Left renal pelvis (tissue), 4 donors: ENCODE results near the gene ERCC8. TPM values are rescaled to one million over a fixed set of nuclear protein-coding genes. Genes with fewer than 3 reads are reported as not detected.

Source experiments
- DNase-seq, 4 donors: peaks; one replicate each; pipeline ENCODE4 v3.0.0-alpha.2; 2013; ENCODE audit warnings: low read depth in 4 of 4, low spot score in 3 of 4
- polyA plus RNA-seq, 4 donors: library from polyadenylated mRNA; unstranded; fragments of 120-200 nt; gene quantifications; one replicate each; pipeline ENCODE4 v1.2.1, GENCODE V29; 2013; ENCODE audit not compliant: insufficient read length in 4 of 4

The ERCC8 gene
- polyA plus RNA-seq, 4 donors: 19.3 to 25.0 (median 23.5) TPM

GRCh38 chr5:60842871-60843385 lies 101.9 kb downstream of the ERCC8 start:
- no peak for DNase-seq

GRCh38 chr5:60841361-60841760 lies 103.5 kb downstream of the ERCC8 start:
- DNase-seq: no peak

DNA sequence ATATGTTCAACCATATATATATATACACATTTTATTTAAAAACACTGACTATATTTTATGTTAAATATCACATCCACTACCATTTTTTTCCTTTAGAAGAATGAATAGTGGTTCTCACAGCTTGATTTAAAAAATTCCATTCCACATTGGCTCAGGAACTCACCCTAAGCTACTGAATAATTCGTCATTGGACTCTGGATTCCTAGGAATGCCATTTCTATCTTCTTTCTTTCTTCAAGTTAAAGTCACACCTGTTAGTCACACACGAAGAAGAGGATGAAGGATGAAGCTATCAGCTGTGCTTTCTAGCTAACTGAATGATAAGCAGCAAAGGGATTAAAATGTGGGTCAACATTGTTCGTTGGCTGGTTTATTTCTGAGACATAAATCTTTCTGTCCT lies 108.7 kb downstream of the ERCC8 start:
- no peak for DNase-seq

DNA sequence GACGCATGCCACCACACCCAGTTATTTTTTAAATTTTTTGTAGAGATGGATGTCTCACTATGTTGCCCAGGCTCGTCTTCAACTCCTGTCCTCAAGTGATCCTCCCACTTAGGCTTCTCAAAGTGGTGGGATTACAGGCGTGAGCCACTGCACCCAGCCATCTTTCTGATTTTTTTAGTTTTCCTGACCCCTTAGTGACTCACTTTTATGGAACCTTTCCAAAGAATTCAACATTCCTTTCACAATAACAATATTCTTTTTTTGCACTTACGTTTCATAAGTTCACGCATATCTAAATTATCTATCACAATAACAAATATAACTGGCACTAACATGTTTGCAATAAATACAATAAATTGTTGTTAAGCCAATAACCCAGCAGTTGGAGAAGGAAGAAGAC lies 109.3 kb downstream of the ERCC8 start:
- no peak for DNase-seq

DNA sequence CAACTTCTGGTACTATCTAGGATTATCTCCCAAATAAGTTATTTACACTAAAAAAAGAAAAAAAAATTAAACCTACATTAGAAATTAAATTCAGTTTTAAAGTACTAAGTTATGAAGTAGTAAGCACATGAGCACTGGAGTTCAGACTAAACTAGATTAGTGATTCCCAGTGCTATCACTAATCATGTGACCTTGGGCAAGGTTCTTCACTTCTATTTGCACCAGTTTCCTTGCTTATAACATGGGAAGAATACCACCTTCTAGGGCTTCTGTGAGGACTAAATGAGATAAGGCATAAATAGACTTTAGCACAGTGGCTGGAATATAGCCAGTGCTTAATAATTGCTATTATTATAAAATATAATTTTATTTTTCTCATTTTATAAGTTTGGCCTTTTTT lies 111.3 kb downstream of the ERCC8 start:
- DNase-seq: no peak

DNA sequence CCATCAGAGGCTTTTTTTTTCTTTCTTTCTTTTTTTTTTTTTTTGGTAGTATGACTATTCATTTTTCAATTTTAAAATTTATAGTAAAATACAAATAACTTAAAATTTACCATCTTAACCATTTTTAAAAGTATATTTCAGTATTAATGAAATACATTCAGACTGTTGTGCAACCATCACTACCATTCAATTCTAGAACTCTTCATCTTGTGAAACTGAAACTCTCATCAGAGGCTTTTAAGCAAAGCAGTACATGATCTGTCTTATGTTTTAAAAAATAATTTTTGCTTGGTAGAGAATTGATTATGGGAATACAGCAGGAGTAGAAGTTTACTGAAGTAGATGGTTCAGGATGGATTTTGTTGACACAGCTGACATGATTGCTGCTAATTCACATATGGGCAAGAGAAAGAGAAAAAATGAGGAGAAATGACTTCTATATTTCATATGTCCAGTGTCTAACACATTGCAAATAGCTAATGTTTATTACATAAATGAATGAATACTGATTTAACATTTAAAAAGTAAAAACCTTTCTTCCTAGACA lies 114.2 kb downstream of the ERCC8 start:
- no peak for DNase-seq

DNA sequence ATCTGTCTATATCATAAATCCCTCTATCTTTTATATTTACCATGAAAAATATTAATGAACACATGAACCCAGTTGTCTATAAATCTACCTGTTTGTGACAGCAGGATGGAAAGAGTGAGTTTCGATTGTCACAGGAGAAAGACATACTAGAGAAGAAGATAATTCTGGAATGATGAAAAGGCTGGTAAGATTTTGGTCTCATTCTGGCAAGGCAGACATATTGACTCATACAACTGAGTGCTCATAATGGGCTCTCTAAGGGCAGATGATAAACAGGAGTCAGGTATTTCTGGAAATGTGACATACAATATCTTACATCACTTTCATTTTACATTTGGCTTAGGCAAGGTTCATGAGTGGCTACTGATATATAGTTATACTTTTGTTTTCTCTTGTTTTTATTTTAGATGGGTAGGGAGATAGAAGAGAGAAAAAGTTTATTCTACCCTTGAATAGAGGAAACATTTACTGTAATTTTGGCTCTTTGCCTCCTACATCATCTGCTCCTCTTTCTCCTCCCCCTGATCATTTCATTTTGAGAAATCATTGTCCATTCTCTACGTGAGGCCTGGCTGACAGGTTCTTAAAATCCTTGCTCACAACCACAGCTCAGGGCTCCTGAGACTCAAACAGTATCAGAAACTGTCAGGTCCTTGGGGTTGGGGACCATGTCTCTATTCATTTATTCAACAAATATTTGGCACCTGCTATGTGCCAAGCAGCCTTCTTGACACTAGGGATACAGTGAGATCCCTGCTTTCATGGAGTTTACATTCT lies 115.2 kb downstream of the ERCC8 start:
- DNase-seq: no peak

- no peak for DNase-seq
These were observed 117.7 kb downstream of the ERCC8 start for GRCh38 chr5:60827201-60827600.

DNA sequence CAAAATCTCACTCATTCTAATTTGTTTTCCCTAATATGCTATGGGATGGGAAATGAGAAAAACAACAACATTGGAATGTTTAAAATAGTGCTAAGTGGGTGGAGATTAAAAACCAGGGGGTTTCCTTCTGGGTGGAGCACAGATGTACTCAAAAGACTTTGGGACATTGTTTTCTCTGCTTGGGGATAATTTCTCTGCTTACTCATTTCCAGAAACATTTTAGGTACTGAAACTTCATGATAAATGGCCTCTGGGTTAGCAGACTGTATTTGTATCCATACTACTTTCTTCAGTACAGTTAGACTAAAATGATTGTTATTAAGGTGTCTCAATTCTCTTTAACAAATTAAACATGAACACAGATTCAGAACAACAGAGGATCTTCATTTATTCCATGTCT lies 118.2 kb downstream of the ERCC8 start:
- DNase-seq: no peak

Other genes with a start within 250 kb of the ERCC8 start
- 10 to 100 TPM in 3 of 4 donors, 1 to 10 TPM in 1; 9.3 to 29.6 (median 28.4) TPM for gene DEPDC1B, start 244.9 kb downstream of the ERCC8 start, polyA plus RNA-seq
- 10 to 100 TPM in 3 of 4 donors, under 1 TPM in 1; 0.76 to 18.2 (median 17.2) TPM for gene ELOVL7, start 100.8 kb downstream of the ERCC8 start, polyA plus RNA-seq
- 10 to 100 TPM; 25.3 to 33.7 (median 28.2) TPM for gene NDUFAF2, start 135 bp upstream of the ERCC8 start, polyA plus RNA-seq
- 100 to 1,000 TPM in 1 of 4 donors, 10 to 100 TPM in 3; 70.3 to 106 (median 84.1) TPM for gene SMIM15, start 217.4 kb upstream of the ERCC8 start, polyA plus RNA-seq